K562 (cell line): ENCODE data around the gene NFATC1. TPM values are rescaled to one million over a fixed set of nuclear protein-coding genes. Genes with fewer than 3 reads are reported as not detected.

Source experiments
- ATAC-seq: fragments of 200-7000 bp; cut with Tn5 transposase; 3 replicates; pipeline ENCODE4 v1.9.1; 2020; ENCODE audit warnings: moderate library complexity
- BruUV-seq: library from RNA; stranded (reverse); fragments of 400-500 nt; replicated peaks from 2 replicates; lab custom pipeline; 2021; lab: Mats Ljungman, UMichigan
- CTCF ChIA-PET: fragments of 300-600 bp; formaldehyde crosslinking; extraction: SDS; loops from one replicate; lab custom pipeline; 2021; ENCODE audit warnings: low intra/inter-chr PET ratio; lab: Yijun Ruan, JAX
- POLR2A ChIA-PET: fragments of 300-600, 350-650 bp; sonication (Branson Sonifier 250); formaldehyde crosslinking; extraction: SDS; loops from one replicate; lab custom pipeline; 2021; ENCODE audit warnings: antibody characterized with exemption, inconsistent platforms; lab: Yijun Ruan, JAX
- DNase-seq, 4 experiments: peaks; one replicate each; pipeline versions ENCODE4 v3.0.0 to v3.0.0-alpha.2; 2011 to 2018; ENCODE audit warnings: low spot score in 3 of 4, mixed read lengths in 3 of 4; ENCODE audit errors: extremely low read depth in 1 of 4
- FAIRE-seq: peaks from 2 replicates; lab custom pipeline; 2011; peaks lifted over from hg19 to GRCh38; lab: Jason Lieb, UNC
- H2AFZ ChIP-seq: 2 replicates; pipeline ENCODE4 v1.6.0; 2011; ENCODE audit warnings: low read depth, low read length, control low read depth, inconsistent platforms
- H3K27ac ChIP-seq: fragments of 200-600 bp; 3 replicates; pipeline ENCODE4 v1.8.0; 2011; ENCODE audit warnings: low read depth, mild to moderate bottlenecking, control low read depth, inconsistent platforms, low read length, moderate library complexity, mixed read lengths; ENCODE audit errors: extremely low read depth
- H3K27me3 ChIP-seq, 2 experiments: fragments of 300-600 bp in 1 of 2; 2 replicates in 1 of 2; 3 replicates in 1 of 2; pipeline versions ENCODE4 v1.6.0 to v1.8.0; 2011; ENCODE audit warnings: inconsistent platforms in 2 of 2, low read length in 2 of 2, mild to moderate bottlenecking in 1 of 2, mixed read lengths in 1 of 2, moderate library complexity in 1 of 2; ENCODE audit not compliant: control insufficient read depth in 2 of 2, insufficient read depth in 2 of 2
- H3K36me3 ChIP-seq: fragments of 300-600 bp; 3 replicates; pipeline ENCODE4 v1.8.0; 2011; ENCODE audit warnings: mild to moderate bottlenecking, low read length, inconsistent platforms; ENCODE audit not compliant: control insufficient read depth, insufficient read depth
- H3K4me1 ChIP-seq, 2 experiments: fragments of 200-600 bp in 1 of 2; replicated peaks in 1 of 2; 2 replicates in 1 of 2; 3 replicates in 1 of 2; pipeline versions ENCODE4 v1.5.1 to v1.8.0; 2011; ENCODE audit warnings: inconsistent platforms in 2 of 2, low read length in 2 of 2, mild to moderate bottlenecking in 1 of 2, mixed read lengths in 1 of 2, moderate library complexity in 1 of 2; ENCODE audit not compliant: control insufficient read depth in 2 of 2, insufficient read depth in 2 of 2
- H3K4me2 ChIP-seq: 2 replicates; pipeline ENCODE4 v1.6.1; 2011; ENCODE audit warnings: low read length, control low read depth, inconsistent platforms, mixed read lengths; ENCODE audit not compliant: insufficient read depth
- H3K4me3 ChIP-seq: fragments of 200-600 bp; sonication (generic), shearing (Covaris generic); 2 replicates; pipeline ENCODE4 v1.5.1; 2016; ENCODE audit warnings: control low read depth, inconsistent platforms
- H3K79me2 ChIP-seq: fragments of 200-600 bp; 3 replicates; pipeline ENCODE4 v1.8.0; 2011; ENCODE audit warnings: low read length, inconsistent platforms; ENCODE audit not compliant: control insufficient read depth, insufficient read depth
- H3K9ac ChIP-seq, 2 experiments: 2 replicates each; pipeline versions ENCODE4 v1.6.0 to v1.6.1; 2011; ENCODE audit warnings: low read depth in 2 of 2, low read length in 2 of 2, control low read depth in 1 of 2, inconsistent platforms in 1 of 2, mild to moderate bottlenecking in 1 of 2, mixed read lengths in 1 of 2; ENCODE audit not compliant: insufficient read depth in 1 of 2
- H3K9me1 ChIP-seq: one replicate; pipeline ENCODE4 v1.6.0; 2011; ENCODE audit warnings: inconsistent platforms, mild to moderate bottlenecking, low read length, moderate library complexity; ENCODE audit not compliant: control insufficient read depth, insufficient read depth
- H3K9me3 ChIP-seq: replicated peaks from 2 replicates; pipeline ENCODE4 v1.5.1; 2011; ENCODE audit warnings: low read depth, low read length, inconsistent platforms; ENCODE audit not compliant: control insufficient read depth, insufficient read depth
- H4K20me1 ChIP-seq: replicated peaks from 2 replicates; pipeline ENCODE4 v1.6.1; 2011; ENCODE audit warnings: low read length, inconsistent platforms, mixed read lengths; ENCODE audit not compliant: control insufficient read depth, insufficient read depth
- ATF1 ChIP-seq, 2 experiments: fragments of 450-650 bp in 1 of 2; IDR thresholded peaks; 2 replicates each; pipeline ENCODE4 v1.6.1; 2016; ENCODE audit warnings: missing compliant biosample characterization in 1 of 2, missing genetic modification characterization in 1 of 2
- POLR3A ChIP-seq: IDR thresholded peaks from 2 replicates; pipeline ENCODE4 v1.6.1; 2011; ENCODE audit warnings: borderline replicate concordance, mild to moderate bottlenecking, moderate library complexity; ENCODE audit not compliant: insufficient read length, insufficient read depth; ENCODE audit errors: extremely low read depth
- TARDBP ChIP-seq: fragments of 450-650 bp; IDR thresholded peaks from 2 replicates; pipeline ENCODE4 v1.6.1; 2016
- TCFL5 ChIP-seq: fragments of 250-450 bp; sonication (Bioruptor Pico); conservative IDR thresholded peaks from 2 replicates; pipeline ENCODE4 v1.6.1; 2021; ENCODE audit warnings: mild to moderate bottlenecking, moderate library complexity, matching md5 sums
- ZEB2 ChIP-seq: fragments of 450-650 bp; IDR thresholded peaks from 2 replicates; pipeline ENCODE4 v1.6.1; 2016
- ZNF316 ChIP-seq: fragments of 450-650 bp; IDR thresholded peaks from 2 replicates; pipeline ENCODE4 v1.6.1; 2016
- ZNF561 ChIP-seq: fragments of 450-650 bp; formaldehyde crosslinking; conservative IDR thresholded peaks from 2 replicates; pipeline ENCODE4 v1.4.0; 2020; ENCODE audit warnings: mild to moderate bottlenecking, moderate library complexity
- ZNF589 ChIP-seq: fragments of 200-800 bp; sonication (Bioruptor generic); IDR thresholded peaks from 2 replicates; pipeline ENCODE4 v1.6.1; 2016; ENCODE audit warnings: low read depth, missing genetic modification characterization, missing compliant biosample characterization
- WGBS: fragments of 100-300 bp; shearing (Covaris generic); methylation state at CpG from one replicate; pipeline ENCODE4 v1.1.6; 2016; ENCODE audit warnings: low coverage, mixed read lengths; ENCODE audit not compliant: insufficient coverage; ENCODE audit errors: missing lambda C conversion rate; 5-methylcytosine and 5-hydroxymethylcytosine counted together
- in situ Hi-C: fragments of 300-500 bp; cut with MboI; formaldehyde crosslinking; loops from 4 replicates; pipeline ENCODE4 v1.15.0; 2018; ENCODE audit warnings: inconsistent platforms, mixed read lengths
- intact Hi-C: fragments of 100-400 bp; cut with micrococcal nuclease; formaldehyde crosslinking; loops from 2 replicates; pipeline ENCODE4 v1.14.2; 2022
- polyA plus RNA-seq, 8 experiments: library from polyadenylated mRNA; depleted of rRNA in 4 of 8; stranded (reverse) in 5 of 8; unstranded in 3 of 8; fragments of >200 nt; fragmentation: Nextera tagmentation in 2 of 8; fragmentation: Illumina TruSeq in 1 of 8; extraction: Ambion mirVana in 2 of 8; extraction: Trizol in 1 of 8; gene quantifications; 2 replicates each; pipeline versions ENCODE4 v1.2.1 to v1.2.3, GENCODE V29; 2011 to 2014; ENCODE audit warnings: inconsistent platforms in 1 of 8, missing spikeins in 1 of 8
- total RNA-seq, 7 experiments: library from RNA; depleted of rRNA in 6 of 7; stranded (reverse); fragments of >200 nt in 6 of 7; fragmentation: Illumina TruSeq in 2 of 7; extraction: Trizol in 2 of 7; gene quantifications; 2 replicates each; pipeline versions ENCODE4 v1.2.1 to v1.2.3, GENCODE V29; 2011 to 2021; ENCODE audit warnings: low replicate concordance in 1 of 7
- TF ChIP-seq, protein P1 (sequence below): IDR thresholded peaks from 3 replicates; pipeline ENCODE4 v1.6.1; 2011; ENCODE audit warnings: borderline replicate concordance, mild to moderate bottlenecking; ENCODE audit not compliant: insufficient read length, insufficient read depth
- TF ChIP-seq, protein P2 (sequence below): fragments of 450-650 bp; IDR thresholded peaks from 2 replicates; pipeline ENCODE4 v1.6.1; 2017; ENCODE audit warnings: antibody characterized with exemption, mild to moderate bottlenecking
- TF ChIP-seq, protein P3 (sequence below): fragments of 250-450 bp; sonication (Bioruptor Pico); IDR thresholded peaks from 2 replicates; pipeline ENCODE4 v1.8.0; 2021; ENCODE audit warnings: moderate library complexity, mild to moderate bottlenecking, inconsistent platforms

Gene NFATC1
- total and polyA plus RNA-seq, 9 of the 15 experiments (the other 6 are each of a cell fraction or from before 2014, with no cell fraction given): 1.1 to 16.4 (median 2.5) TPM

DNA sequence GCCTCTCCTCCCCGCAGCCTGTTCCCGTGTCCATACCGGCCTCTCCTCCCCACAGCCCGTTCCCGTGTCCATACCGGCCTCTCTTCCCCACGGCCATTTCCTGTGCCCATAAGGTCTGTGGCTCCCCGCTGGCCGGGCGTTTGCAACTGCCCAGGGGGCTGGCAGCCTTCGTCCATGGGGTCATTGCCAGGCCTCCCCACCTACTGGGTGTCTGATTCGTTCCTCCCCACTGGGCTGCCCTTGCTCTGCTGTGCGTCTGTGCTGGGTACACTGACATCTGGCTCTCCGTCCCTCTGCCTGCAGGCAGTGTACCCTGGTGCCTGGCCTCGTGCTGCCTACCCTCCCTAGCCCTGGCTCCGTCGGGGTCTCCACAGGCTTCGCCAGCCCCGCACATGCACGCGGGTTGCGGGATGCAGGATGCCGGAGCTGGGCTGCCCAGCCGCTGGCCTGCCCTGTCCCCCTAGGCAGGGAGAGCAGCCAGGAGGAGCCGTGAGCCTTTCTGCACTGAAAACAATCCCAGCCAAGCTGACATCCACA, 67.8 kb downstream of the NFATC1 start:
- Histone ChIP-seq H3K79me2 (no peaks in the 10 kb centered on the region), H3K9me3 (no peaks in the 10 kb centered on the region), H3K9ac (no peak overlapping the region), H3K4me2 (no peak overlapping the region), H3K27ac (no peak overlapping the region), H3K36me3 (0 out of 3 replicates have a peak, but pooled peaks cover 4% of the 10 kb centered on the region), H2AFZ (no peak overlapping the region)
- ChIA-PET CTCF (no interaction called here), POLR2A (no interaction called here)
- no peak for ATAC-seq
- no peak for FAIRE-seq
- in situ Hi-C loops: no loop called here
- DNase-seq: no peak
- 92% methylated on average over 11 of the region's 25 CpGs for WGBS
- no peak for TF ChIP-seq ZNF561 (CRISPR knock-in tag)
- no peak for TF ChIP-seq TCFL5 (CRISPR knock-in tag)
- TF ChIP-seq, protein P1, sequence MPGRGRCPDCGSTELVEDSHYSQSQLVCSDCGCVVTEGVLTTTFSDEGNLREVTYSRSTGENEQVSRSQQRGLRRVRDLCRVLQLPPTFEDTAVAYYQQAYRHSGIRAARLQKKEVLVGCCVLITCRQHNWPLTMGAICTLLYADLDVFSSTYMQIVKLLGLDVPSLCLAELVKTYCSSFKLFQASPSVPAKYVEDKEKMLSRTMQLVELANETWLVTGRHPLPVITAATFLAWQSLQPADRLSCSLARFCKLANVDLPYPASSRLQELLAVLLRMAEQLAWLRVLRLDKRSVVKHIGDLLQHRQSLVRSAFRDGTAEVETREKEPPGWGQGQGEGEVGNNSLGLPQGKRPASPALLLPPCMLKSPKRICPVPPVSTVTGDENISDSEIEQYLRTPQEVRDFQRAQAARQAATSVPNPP: no peak
- TF ChIP-seq, protein P2, sequence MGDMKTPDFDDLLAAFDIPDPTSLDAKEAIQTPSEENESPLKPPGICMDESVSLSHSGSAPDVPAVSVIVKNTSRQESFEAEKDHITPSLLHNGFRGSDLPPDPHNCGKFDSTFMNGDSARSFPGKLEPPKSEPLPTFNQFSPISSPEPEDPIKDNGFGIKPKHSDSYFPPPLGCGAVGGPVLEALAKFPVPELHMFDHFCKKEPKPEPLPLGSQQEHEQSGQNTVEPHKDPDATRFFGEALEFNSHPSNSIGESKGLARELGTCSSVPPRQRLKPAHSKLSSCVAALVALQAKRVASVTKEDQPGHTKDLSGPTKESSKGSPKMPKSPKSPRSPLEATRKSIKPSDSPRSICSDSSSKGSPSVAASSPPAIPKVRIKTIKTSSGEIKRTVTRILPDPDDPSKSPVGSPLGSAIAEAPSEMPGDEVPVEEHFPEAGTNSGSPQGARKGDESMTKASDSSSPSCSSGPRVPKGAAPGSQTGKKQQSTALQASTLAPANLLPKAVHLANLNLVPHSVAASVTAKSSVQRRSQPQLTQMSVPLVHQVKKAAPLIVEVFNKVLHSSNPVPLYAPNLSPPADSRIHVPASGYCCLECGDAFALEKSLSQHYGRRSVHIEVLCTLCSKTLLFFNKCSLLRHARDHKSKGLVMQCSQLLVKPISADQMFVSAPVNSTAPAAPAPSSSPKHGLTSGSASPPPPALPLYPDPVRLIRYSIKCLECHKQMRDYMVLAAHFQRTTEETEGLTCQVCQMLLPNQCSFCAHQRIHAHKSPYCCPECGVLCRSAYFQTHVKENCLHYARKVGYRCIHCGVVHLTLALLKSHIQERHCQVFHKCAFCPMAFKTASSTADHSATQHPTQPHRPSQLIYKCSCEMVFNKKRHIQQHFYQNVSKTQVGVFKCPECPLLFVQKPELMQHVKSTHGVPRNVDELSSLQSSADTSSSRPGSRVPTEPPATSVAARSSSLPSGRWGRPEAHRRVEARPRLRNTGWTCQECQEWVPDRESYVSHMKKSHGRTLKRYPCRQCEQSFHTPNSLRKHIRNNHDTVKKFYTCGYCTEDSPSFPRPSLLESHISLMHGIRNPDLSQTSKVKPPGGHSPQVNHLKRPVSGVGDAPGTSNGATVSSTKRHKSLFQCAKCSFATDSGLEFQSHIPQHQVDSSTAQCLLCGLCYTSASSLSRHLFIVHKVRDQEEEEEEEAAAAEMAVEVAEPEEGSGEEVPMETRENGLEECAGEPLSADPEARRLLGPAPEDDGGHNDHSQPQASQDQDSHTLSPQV: no peak
- no peak for TF ChIP-seq ZNF316
- no peak for TF ChIP-seq POLR3A
- TF ChIP-seq ATF1 (CRISPR knock-in tag; IDR thresholded peaks at IDR 0.05): no peak
- TF ChIP-seq ATF1 (tag; IDR thresholded peaks at IDR 0.05): no peak
- no peak for TF ChIP-seq ZEB2
- no peak for TF ChIP-seq TARDBP
- TF ChIP-seq ZNF589 (CRISPR knock-in tag): no peak
- TF ChIP-seq, protein P3, sequence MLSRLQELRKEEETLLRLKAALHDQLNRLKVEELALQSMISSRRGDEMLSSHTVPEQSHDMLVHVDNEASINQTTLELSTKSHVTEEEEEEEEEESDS (CRISPR knock-in tag): no peak
- TF ChIP-seq, all 486 proteins: peak for 0
- H3K27me3 ChIP-seq: no peaks in the 10 kb centered on the region
- no TSS peak for BruUV-seq
- H3K9me1 ChIP-seq: no peaks in the 10 kb centered on the region
- peaks cover 0 to 25% of the 10 kb centered on the region in 2 experiments; a peak in 2 of 5 replicates for H3K4me1 ChIP-seq
- no peaks in the 10 kb centered on the region for H4K20me1 ChIP-seq
- intact Hi-C loops: no loop called here
- no peak overlapping the region for H3K4me3 ChIP-seq
